GM13977 (cell line): Measurements from ENCODE around the gene TMEM17.

Experiments used
- DNase-seq: peaks from one replicate; pipeline ENCODE4 v3.0.0; 2012; ENCODE audit warnings: low spot score
- CTCF ChIP-seq: IDR thresholded peaks from 2 replicates; pipeline ENCODE4 v1.5.1; 2012; ENCODE audit warnings: mild to moderate bottlenecking, control low read depth; ENCODE audit not compliant: insufficient read depth; ENCODE audit errors: extremely low read depth, missing control alignments
- in situ Hi-C: fragments of 300-500 bp; cut with MboI; formaldehyde crosslinking; loops from one replicate; pipeline ENCODE4 v1.12.0; 2022; ENCODE audit warnings: low sequenced_read_pairs, low pct_unique_long_range_greater_than_20kb, mixed read lengths, inconsistent platforms; ENCODE audit not compliant: unreplicated experiment

TMEM17 gene

DNA sequence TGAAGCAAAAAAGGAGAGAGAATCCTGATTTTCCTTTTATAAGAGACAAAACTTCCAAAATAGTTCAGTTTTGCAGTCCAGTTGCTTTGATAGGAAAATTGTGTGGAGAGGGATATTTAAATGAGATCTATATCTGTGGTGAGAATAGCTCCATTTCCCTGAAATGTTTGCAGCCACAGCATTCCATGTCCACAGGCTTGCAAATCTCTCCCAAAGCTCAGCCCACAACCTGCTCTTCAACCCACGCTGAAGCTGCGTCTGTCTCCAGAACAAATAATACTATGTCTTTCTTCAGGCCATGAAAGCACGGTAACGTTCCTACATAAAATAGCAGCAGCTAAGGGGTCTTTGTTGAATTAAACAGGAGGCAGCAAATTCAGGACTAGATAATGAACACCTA is 31.8 kb downstream of the TMEM17 start:
- no peak for DNase-seq
- no peak for TF ChIP-seq CTCF
- in situ Hi-C loops: loop anchor here (25.0 kb wide), 1 partner anchor 563 kb away; no protein-coding TSS in a partner anchor

- no peak for DNase-seq
- TF ChIP-seq CTCF: no peak
- in situ Hi-C loops: loop anchor here (25.0 kb wide), 1 partner anchor 564 kb away; no protein-coding TSS in a partner anchor
Observed at GRCh38 chr2:62473246-62473827, 32.7 kb downstream of the TMEM17 start.

GRCh38 chr2:62472312-62472711 is 33.7 kb downstream of the TMEM17 start:
- in situ Hi-C loops: loop anchor here (25.0 kb wide), 1 partner anchor 565 kb away; no protein-coding TSS in a partner anchor
- DNase-seq: no peak
- no peak for TF ChIP-seq CTCF

DNA sequence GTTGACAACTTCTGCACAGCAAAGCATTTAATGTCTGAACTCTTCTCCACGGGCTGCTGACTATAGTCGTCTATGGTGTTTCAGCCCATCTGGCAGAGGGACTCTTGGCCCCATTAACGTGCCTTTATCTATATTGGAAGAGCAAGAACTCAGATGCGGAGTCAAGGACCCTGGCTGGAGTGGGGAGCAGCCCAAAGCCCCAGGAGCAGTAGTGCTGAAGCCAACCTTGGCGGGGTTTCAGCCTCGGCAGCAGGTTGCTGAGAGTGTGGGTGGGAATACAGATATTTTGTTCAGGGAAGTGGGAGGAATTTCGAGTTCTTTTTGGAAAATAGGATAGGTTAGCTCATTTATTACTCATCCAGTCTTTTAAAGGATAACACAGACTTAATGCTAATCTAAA is 34.2 kb downstream of the TMEM17 start:
- in situ Hi-C loops: loop anchor here (25.0 kb wide), 1 partner anchor 565 kb away; no protein-coding TSS in a partner anchor
- TF ChIP-seq CTCF: no peak
- no peak for DNase-seq

GRCh38 chr2:62471404-62471803 is 34.6 kb downstream of the TMEM17 start:
- no peak for TF ChIP-seq CTCF
- no peak for DNase-seq
- in situ Hi-C loops: loop anchor here (25.0 kb wide), 1 partner anchor 566 kb away; no protein-coding TSS in a partner anchor

DNA sequence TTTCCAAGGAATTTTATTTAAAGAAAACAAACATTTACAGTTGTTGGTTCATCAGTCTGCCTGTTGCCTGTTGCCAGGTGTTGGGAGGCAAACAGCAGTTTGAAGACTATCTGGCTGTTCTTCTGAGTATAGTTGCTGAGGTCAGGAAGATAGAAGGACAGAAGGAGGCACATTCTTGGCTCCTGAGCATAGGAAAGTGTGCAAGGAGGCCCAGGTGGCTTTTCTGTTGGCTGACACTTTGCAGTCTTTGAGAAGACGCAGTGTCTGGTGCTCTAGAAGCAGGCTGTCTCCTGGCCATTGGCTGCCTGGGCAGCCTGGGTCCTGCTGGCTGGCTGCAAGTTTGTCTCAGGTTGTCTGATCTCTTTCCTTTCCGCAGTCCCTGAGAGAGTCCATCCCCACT is 36.4 kb downstream of the TMEM17 start:
- TF ChIP-seq CTCF: no peak
- in situ Hi-C loops: loop anchor here (25.0 kb wide), 1 partner anchor 568 kb away; no protein-coding TSS in a partner anchor
- DNase-seq: no peak

DNA sequence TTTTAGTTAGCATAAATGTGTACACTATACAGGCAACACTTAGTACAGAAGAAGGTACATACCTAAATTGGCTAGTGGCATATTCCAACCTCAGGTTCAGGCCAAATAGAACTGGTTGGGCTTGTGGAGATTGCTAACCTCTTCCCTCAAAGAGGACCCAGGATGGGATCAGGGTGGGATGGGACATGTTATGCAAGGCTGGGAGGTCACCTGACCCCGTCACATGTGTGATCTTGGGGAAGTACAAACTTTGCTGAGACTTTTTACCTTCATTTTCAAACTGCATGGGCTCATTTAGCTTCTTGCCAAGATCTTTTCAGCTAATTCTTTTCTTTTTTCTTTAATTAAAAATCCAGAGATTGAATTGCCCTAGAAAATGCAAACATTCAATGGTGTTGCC is 36.9 kb downstream of the TMEM17 start:
- in situ Hi-C loops: loop anchor here (25.0 kb wide), 1 partner anchor 568 kb away; no protein-coding TSS in a partner anchor

More for the DNA sequence above, 36.9 kb downstream of the TMEM17 start:
- no peak for TF ChIP-seq CTCF
- no peak for DNase-seq
